H1 (cell line): ENCODE measurements around the gene UBASH3A. TPM values are rescaled to one million over a fixed set of nuclear protein-coding genes. Genes with fewer than 3 reads are reported as not detected.

Experiments used
- CTCF ChIA-PET: fragments of 300-600 bp; sonication (Branson Sonifier 250); formaldehyde crosslinking; loops from one replicate; lab custom pipeline; 2021; ENCODE audit not compliant: partially characterized antibody; lab: Charles Lee
- POLR2A ChIA-PET: fragments of 300-600 bp; sonication (Branson Sonifier 250); formaldehyde crosslinking; loops from one replicate; lab custom pipeline; 2021; ENCODE audit warnings: inconsistent platforms; ENCODE audit not compliant: partially characterized antibody; lab: Charles Lee
- DNase-seq, 2 experiments: peaks; one replicate each; pipeline versions ENCODE4 v3.0.0 to v3.0.0-alpha.2; 2010 to 2022; ENCODE audit warnings: low spot score in 2 of 2, low read depth in 1 of 2, mixed read lengths in 1 of 2
- FAIRE-seq: peaks from 2 replicates; lab custom pipeline; 2011; peaks lifted over from hg19 to GRCh38; lab: Jason Lieb, UNC
- H2AFZ ChIP-seq: 2 replicates; pipeline ENCODE4 v1.8.1; 2012; ENCODE audit warnings: low read length, inconsistent platforms
- H2AK5ac ChIP-seq: 2 replicates; pipeline ENCODE4 v1.6.1; 2013; ENCODE audit warnings: low read depth, low read length
- H2BK120ac ChIP-seq: replicated peaks from 2 replicates; pipeline ENCODE3; 2013; ENCODE audit warnings: low read depth, low read length, inconsistent platforms
- H2BK12ac ChIP-seq: 2 replicates; pipeline ENCODE4 v1.6.1; 2013; ENCODE audit warnings: low read depth, low read length
- H2BK15ac ChIP-seq: 2 replicates; pipeline ENCODE4 v1.6.1; 2013; ENCODE audit warnings: low read length
- H2BK20ac ChIP-seq: 2 replicates; pipeline ENCODE4 v1.6.1; 2013; ENCODE audit warnings: low read length
- H2BK5ac ChIP-seq: 2 replicates; pipeline ENCODE4 v1.6.1; 2013; ENCODE audit warnings: low read depth, low read length
- H3K14ac ChIP-seq: 2 replicates; pipeline ENCODE4 v1.6.1; 2013; ENCODE audit warnings: inconsistent platforms; ENCODE audit not compliant: insufficient read length
- H3K18ac ChIP-seq: 2 replicates; pipeline ENCODE4 v1.6.1; 2013; ENCODE audit warnings: low read length; ENCODE audit errors: extremely low read depth
- H3K23ac ChIP-seq: 2 replicates; pipeline ENCODE4 v1.6.1; 2013; ENCODE audit warnings: inconsistent platforms; ENCODE audit not compliant: insufficient read length
- H3K23me2 ChIP-seq: 2 replicates; pipeline ENCODE4 v1.6.1; 2013; ENCODE audit warnings: low read depth, low read length
- H3K27ac ChIP-seq: 2 replicates; pipeline ENCODE4 v1.6.1; 2011; ENCODE audit warnings: low read depth, low read length, inconsistent platforms
- H3K27me3 ChIP-seq, 4 experiments: replicated peaks in 1 of 4; 1 replicate in 1 of 4; 2 replicates in 3 of 4; pipeline versions ENCODE4 v1.6.1 to v1.8.1; 2011 to 2013; ENCODE audit warnings: low read length in 3 of 4, mild to moderate bottlenecking in 3 of 4, inconsistent platforms in 2 of 4, mixed read lengths in 2 of 4, moderate library complexity in 1 of 4; ENCODE audit not compliant: control insufficient read depth in 3 of 4, insufficient read depth in 3 of 4; ENCODE audit errors: extremely low read depth in 1 of 4
- H3K36me3 ChIP-seq, 4 experiments: 2 replicates each; pipeline versions ENCODE4 v1.6.1 to v1.8.1; 2011 to 2013; ENCODE audit warnings: mild to moderate bottlenecking in 4 of 4, low read length in 3 of 4, moderate library complexity in 2 of 4, control low read depth in 1 of 4, inconsistent platforms in 1 of 4; ENCODE audit not compliant: insufficient read depth in 4 of 4, control insufficient read depth in 2 of 4
- H3K4ac ChIP-seq: replicated peaks from 2 replicates; pipeline ENCODE3; 2013; ENCODE audit warnings: low read length, low read depth, mixed read lengths, inconsistent platforms; ENCODE audit not compliant: insufficient read length
- H3K4me1 ChIP-seq, 4 experiments: replicated peaks in 1 of 4; 1 replicate in 1 of 4; 2 replicates in 3 of 4; pipeline versions ENCODE4 v1.6.1 to v1.8.1; 2011 to 2013; ENCODE audit warnings: low read length in 3 of 4, inconsistent platforms in 2 of 4, mixed read lengths in 1 of 4; ENCODE audit not compliant: insufficient read depth in 4 of 4, control insufficient read depth in 3 of 4
- H3K4me2 ChIP-seq, 2 experiments: 2 replicates each; pipeline versions ENCODE4 v1.6.1 to v1.8.1; 2011 to 2013; ENCODE audit warnings: low read depth in 2 of 2, low read length in 2 of 2, control low read depth in 1 of 2, inconsistent platforms in 1 of 2, mild to moderate bottlenecking in 1 of 2; ENCODE audit not compliant: insufficient read depth in 1 of 2
- H3K4me3 ChIP-seq, 4 experiments: fragments of 200-600, 300-600 bp in 1 of 4; sonication (generic), shearing (Covaris generic), sonication (Bioruptor Twin) in 1 of 4; 2 replicates each; pipeline versions ENCODE4 v1.5.1 to v1.8.1; 2011 to 2016; ENCODE audit warnings: low read length in 4 of 4, low read depth in 3 of 4, control low read depth in 2 of 4, inconsistent platforms in 2 of 4, mild to moderate bottlenecking in 2 of 4, mixed read lengths in 1 of 4, moderate library complexity in 1 of 4; ENCODE audit not compliant: insufficient read depth in 2 of 4; ENCODE audit errors: extremely low read depth in 1 of 4
- H3K56ac ChIP-seq: replicated peaks from 2 replicates; pipeline ENCODE3; 2013; ENCODE audit warnings: low read depth, mild to moderate bottlenecking, mixed read lengths, low read length, inconsistent platforms; ENCODE audit not compliant: insufficient read length
- H3K79me1 ChIP-seq: 2 replicates; pipeline ENCODE4 v1.6.1; 2013; ENCODE audit warnings: low read depth, low read length, control low read depth
- H3K79me2 ChIP-seq, 2 experiments: 2 replicates each; pipeline versions ENCODE4 v1.6.1 to v1.8.1; 2012 to 2013; ENCODE audit warnings: low read length in 2 of 2, mild to moderate bottlenecking in 2 of 2, inconsistent platforms in 1 of 2; ENCODE audit not compliant: insufficient read depth in 2 of 2, control insufficient read depth in 1 of 2
- H3K9ac ChIP-seq, 4 experiments: replicated peaks in 1 of 4; 1 replicate in 1 of 4; 2 replicates in 3 of 4; pipeline versions ENCODE4 v1.6.1 to v1.8.1; 2011 to 2013; ENCODE audit warnings: low read depth in 3 of 4, low read length in 3 of 4, control low read depth in 2 of 4, mild to moderate bottlenecking in 2 of 4, moderate library complexity in 2 of 4, inconsistent platforms in 1 of 4; ENCODE audit errors: extremely low read depth in 1 of 4
- H3K9me3 ChIP-seq, 2 experiments: 2 replicates each; pipeline versions ENCODE4 v1.6.1 to v1.8.1; 2012 to 2013; ENCODE audit warnings: mild to moderate bottlenecking in 2 of 2, moderate library complexity in 2 of 2, control low read depth in 1 of 2, inconsistent platforms in 1 of 2, low read depth in 1 of 2, low read length in 1 of 2, mixed read lengths in 1 of 2; ENCODE audit not compliant: insufficient read depth in 2 of 2
- H4K20me1 ChIP-seq, 2 experiments: replicated peaks in 1 of 2; 2 replicates each; pipeline versions ENCODE3 to v1.8.1; 2011 to 2013; ENCODE audit warnings: inconsistent platforms in 2 of 2, low read length in 2 of 2, mild to moderate bottlenecking in 1 of 2; ENCODE audit not compliant: insufficient read depth in 2 of 2, control insufficient read depth in 1 of 2
- H4K5ac ChIP-seq: 2 replicates; pipeline ENCODE4 v1.6.1; 2013; ENCODE audit warnings: low read length, low read depth, mixed read lengths, inconsistent platforms; ENCODE audit not compliant: insufficient read length
- H4K8ac ChIP-seq: 2 replicates; pipeline ENCODE4 v1.8.0; 2013; ENCODE audit warnings: mild to moderate bottlenecking, moderate library complexity, low read length, inconsistent platforms; ENCODE audit not compliant: insufficient read depth; ENCODE audit errors: extremely low read depth
- H4K91ac ChIP-seq: replicated peaks from 2 replicates; pipeline ENCODE3; 2013; ENCODE audit warnings: low read length, mixed read lengths, inconsistent platforms; ENCODE audit not compliant: insufficient read length
- CTBP2 ChIP-seq: IDR thresholded peaks from 2 replicates; pipeline ENCODE4 v1.7.0; 2011; ENCODE audit warnings: borderline replicate concordance, mild to moderate bottlenecking, moderate library complexity, mixed read lengths, low read length; ENCODE audit not compliant: insufficient read depth, insufficient read length
- MAX ChIP-seq: IDR thresholded peaks from 2 replicates; pipeline ENCODE4 v1.6.1; 2012; ENCODE audit warnings: inconsistent platforms
- SIN3A ChIP-seq, 2 experiments: IDR thresholded peaks in 1 of 2; conservative IDR thresholded peaks in 1 of 2; 2 replicates each; pipeline ENCODE4 v1.6.1; 2011 to 2012; ENCODE audit warnings: low read length in 2 of 2, improper control_type of control experiment in 1 of 2, low read depth in 1 of 2, mild to moderate bottlenecking in 1 of 2
- WGBS, 2 experiments: shearing (Covaris generic) in 1 of 2; methylation state at CpG; one replicate each; pipeline versions ENCODE4 v1.1.6 to v1.1.7; 2013 to 2015; ENCODE audit warnings: low lambda C conversion rate in 2 of 2, mixed read lengths in 2 of 2, inconsistent platforms in 1 of 2, low coverage in 1 of 2, missing lambda C conversion rate in 1 of 2; ENCODE audit not compliant: insufficient replicate concordance in 2 of 2, insufficient coverage in 1 of 2, insufficient read length in 1 of 2; ENCODE audit errors: extremely low coverage in 1 of 2, missing lambda C conversion rate in 1 of 2; 5-methylcytosine and 5-hydroxymethylcytosine counted together
- polyA plus RNA-seq, 7 experiments: library from polyadenylated mRNA; depleted of rRNA in 3 of 7; stranded (reverse) in 5 of 7; unstranded in 2 of 7; fragments of >200 nt in 5 of 7; fragments of 200-250 nt in 2 of 7; gene quantifications; 1 replicate in 5 of 7; 2 replicates in 1 of 7; 4 replicates in 1 of 7; pipeline versions ENCODE4 v1.2.1 to v1.2.3, GENCODE V29; 2011 to 2013; ENCODE audit warnings: missing spikeins in 2 of 7, mixed read lengths in 2 of 7
- total RNA-seq: library from RNA; stranded (reverse); fragmentation: NEBNext Ultra II Directional; extraction: Animal tissue kit (Norgen Biotek cat#: 25700); gene quantifications from 2 replicates; pipeline ENCODE4 v1.2.1, GENCODE V29; 2021

UBASH3A gene
- total and polyA plus RNA-seq, 2 of the 8 experiments (the other 6 are each of a cell fraction or from before 2014, with no cell fraction given): not detected

- Histone ChIP-seq H3K79me1 (no peaks in the 10 kb centered on the region), H3K14ac (no peak overlapping the region), H2BK20ac (no peak overlapping the region), H4K20me1 (no peaks in the 10 kb centered on the region), H3K9me3 (peaks cover 0 to 4% of the 10 kb centered on the region in 2 experiments; a peak in 1 of 4 replicates), H3K4me1 (peaks cover 0 to 12% (median 9%) of the 10 kb centered on the region in 4 experiments; a peak in 3 of 7 replicates), H3K4ac (no peak overlapping the region), H2AFZ (no peak overlapping the region), H3K79me2 (no peaks in the 10 kb centered on the region), H3K36me3 (no peaks in the 10 kb centered on the region), H4K91ac (no peak overlapping the region), H2BK12ac (peak overlapping the region; percentile 82; the same call in 1 of the 2 replicates), H3K4me2 (peak overlapping the region; percentile 26 to 39; a peak in 3 of 4 replicates), H4K5ac (no peak overlapping the region), H3K27me3 (0 out of 7 replicates have a peak, but pooled peaks cover 0 to 2% (median 0%) of the 10 kb centered on the region in 4 experiments), H2BK5ac (no peak overlapping the region), H2AK5ac (no peak overlapping the region), H2BK15ac (no peak overlapping the region), H3K23me2 (no peaks in the 10 kb centered on the region), H2BK120ac (no peak overlapping the region), H4K8ac (no peak overlapping the region), H3K27ac (0 out of 2 replicates have a peak overlapping the region, but pooled peaks have one; percentile 15), H3K9ac (no peak overlapping the region), H3K23ac (no peak overlapping the region), H3K4me3 (peak overlapping the region in 1 of 4 experiments; percentile 3; a peak in 1 of 8 replicates), H3K56ac (no peak overlapping the region), H3K18ac (no peak overlapping the region; the same call in 1 of the 2 replicates)
- DNase-seq (no peak), FAIRE-seq (no peak)
- POLR2A ChIA-PET: interaction anchor here (0.9 to 1.6 kb wide), 3 partner anchors 11 to 16 kb away, joined by 3 to 5 read pairs (median 3); no protein-coding TSS in a partner anchor
- 55% methylated on average over 6 of the region's 6 CpGs; no CpG with 5 or more reads in 1 of the 2 experiments for WGBS, 2 experiments
- TF ChIP-seq MAX (peak; percentile 24; the same call in 1 of the 2 replicates), SIN3A (conservative IDR thresholded peaks at IDR 0.05 in 1 of 2, IDR thresholded peaks at IDR 0.05 in 1 of 2; ENCODE audit: low read depth in 1 of 2, low read length in 2 of 2) (0 out of 4 replicates have a peak, but pooled peaks of 1 of the 2 experiments have one; percentile 10), CTBP2 (no peak)
- CTCF ChIA-PET: interaction anchor here (1.0 to 2.2 kb wide), 4 partner anchors 9 to 75 kb away, joined by 3 to 6 read pairs (median 4); no protein-coding TSS in a partner anchor
These were observed 14.3 kb upstream of the UBASH3A start for GRCh38 chr21:42389449-42389835.
